Endothelial cell of umbilical vein (primary cell): ENCODE measurements around the gene STIMATE.

ENCODE experiments used
- CTCF ChIP-seq, 2 donors: IDR thresholded peaks; 1 replicate in 1 of 2; 2 replicates in 1 of 2; pipeline ENCODE4 v1.5.1; 2011; ENCODE audit warnings: low read length in 2 of 2, mild to moderate bottlenecking in 2 of 2, moderate library complexity in 2 of 2, control low read depth in 1 of 2, inconsistent platforms in 1 of 2, low read depth in 1 of 2; ENCODE audit not compliant: insufficient read depth in 1 of 2; ENCODE audit errors: extremely low read depth in 1 of 2
- EZH2 ChIP-seq: IDR thresholded peaks from 2 replicates; pipeline ENCODE4 v1.6.1; 2012; ENCODE audit warnings: borderline replicate concordance, low read depth, mild to moderate bottlenecking, moderate library complexity, low read length, inconsistent platforms; ENCODE audit not compliant: severe bottlenecking
- FOS ChIP-seq: IDR thresholded peaks from 2 replicates; pipeline ENCODE4 v1.6.1; 2011; ENCODE audit warnings: mild to moderate bottlenecking, low read length, moderate library complexity, borderline replicate concordance; ENCODE audit not compliant: insufficient read depth
- MAX ChIP-seq: IDR thresholded peaks from 2 replicates; pipeline ENCODE4 v1.6.1; 2011; ENCODE audit not compliant: insufficient read depth, insufficient read length
- POLR2A ChIP-seq: IDR thresholded peaks from 2 replicates; pipeline ENCODE4 v1.6.1; 2012; ENCODE audit warnings: low read depth, mild to moderate bottlenecking, control low read depth, low read length
- POLR2AphosphoS5 ChIP-seq: IDR thresholded peaks from 2 replicates; pipeline ENCODE4 v1.6.1; 2012; ENCODE audit warnings: low read depth, mild to moderate bottlenecking, control low read depth, low read length, moderate library complexity; ENCODE audit not compliant: insufficient read depth

- TF ChIP-seq CTCF (IDR thresholded peaks at IDR 0.05; ENCODE audit: extremely low read depth in 1 of 2, insufficient read depth in 1 of 2, low read depth in 1 of 2, low read length in 2 of 2) (no peak), POLR2AphosphoS5 (no peak), POLR2A (no peak), EZH2 (no peak), FOS (no peak), MAX (no peak)
Measured at GRCh38 chr3:52920841-52921240, 23.5 kb upstream of the STIMATE start.
